ENCODE measurements around the gene RPS19BP1. TPM values are rescaled to one million over a fixed set of nuclear protein-coding genes. Genes with fewer than 3 reads are reported as not detected.

Gene RPS19BP1
- total and polyA plus RNA-seq, 2 of the 8 experiments (the other 6 are each of a cell fraction or from before 2014, with no cell fraction given): 77.9 to 97.9 TPM

- H3K27me3 ChIP-seq (replicated peaks in 1 of 4; ENCODE audit: control insufficient read depth in 3 of 4, extremely low read depth in 1 of 4, insufficient read depth in 3 of 4, low read length in 3 of 4): peaks cover 30 to 53% (median 48%) of the 10 kb centered on the region in 4 experiments
- TF ChIP-seq RNF2 (IDR thresholded peaks at IDR 0.05; ENCODE audit: borderline replicate concordance, low read depth, low read length, missing control alignments, poor library complexity, severe bottlenecking) (no peak), TAF7 (optimal IDR thresholded peaks at IDR 0.05; ENCODE audit: borderline replicate concordance, low read depth, low read length) (no peak), TBP (IDR thresholded peaks at IDR 0.05; ENCODE audit: low read depth, low read length) (no peak), NRF1 (IDR thresholded peaks at IDR 0.05; ENCODE audit: low read depth, low read length) (no peak), YY1 (IDR thresholded peaks at IDR 0.05; ENCODE audit: low read depth, low read length) (no peak), FOSL1 (IDR thresholded peaks at IDR 0.05; ENCODE audit: insufficient read depth, low read depth, low read length) (no peak), TCF12 (IDR thresholded peaks at IDR 0.05; ENCODE audit: low read depth, low read length) (no peak), KDM1A (IDR thresholded peaks at IDR 0.05; ENCODE audit: borderline replicate concordance, low read length) (no peak), RAD21 (IDR thresholded peaks at IDR 0.05 in 1 of 2, conservative IDR thresholded peaks at IDR 0.05 in 1 of 2; ENCODE audit: low read depth in 2 of 2, low read length in 2 of 2) (no peak), CHD1 (IDR thresholded peaks at IDR 0.05; ENCODE audit: low read depth, low read length) (no peak), CREB1 (IDR thresholded peaks at IDR 0.05) (no peak), SP1 (IDR thresholded peaks at IDR 0.05; ENCODE audit: low read depth, low read length) (no peak)
- TF ChIP-seq, protein P1, sequence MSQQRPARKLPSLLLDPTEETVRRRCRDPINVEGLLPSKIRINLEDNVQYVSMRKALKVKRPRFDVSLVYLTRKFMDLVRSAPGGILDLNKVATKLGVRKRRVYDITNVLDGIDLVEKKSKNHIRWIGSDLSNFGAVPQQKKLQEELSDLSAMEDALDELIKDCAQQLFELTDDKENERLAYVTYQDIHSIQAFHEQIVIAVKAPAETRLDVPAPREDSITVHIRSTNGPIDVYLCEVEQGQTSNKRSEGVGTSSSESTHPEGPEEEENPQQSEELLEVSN (IDR thresholded peaks at IDR 0.05): no peak
Measured at GRCh38 chr22:39560127-39560526, 27.6 kb upstream of the RPS19BP1 start.

More at GRCh38 chr22:39560127-39560526, 27.6 kb upstream of the RPS19BP1 start:
- Histone ChIP-seq H3K56ac (replicated peaks; ENCODE audit: insufficient read length, low read depth, low read length) (no peak overlapping the region), H3K79me2 (ENCODE audit: control insufficient read depth in 1 of 2, insufficient read depth in 2 of 2, low read length in 2 of 2) (peaks cover 0 to 4% of the 10 kb centered on the region in 2 experiments; a peak in 2 of 4 replicates), H4K91ac (replicated peaks; ENCODE audit: insufficient read length, low read length) (no peak overlapping the region), H2BK20ac (ENCODE audit: low read length) (no peak overlapping the region), H3K27ac (ENCODE audit: low read depth, low read length) (no peak overlapping the region), H2BK12ac (ENCODE audit: low read depth, low read length) (peak overlapping the region; percentile 75; the same call in 1 of the 2 replicates), H3K4me2 (ENCODE audit: insufficient read depth in 1 of 2, low read depth in 2 of 2, low read length in 2 of 2) (no peak overlapping the region), H3K79me1 (ENCODE audit: low read depth, low read length) (peaks cover 9% of the 10 kb centered on the region; the same call in 1 of the 2 replicates), H4K5ac (ENCODE audit: insufficient read length, low read depth, low read length) (no peak overlapping the region), H3K4me3 (ENCODE audit: extremely low read depth in 1 of 4, insufficient read depth in 2 of 4, low read depth in 3 of 4, low read length in 4 of 4) (no peak overlapping the region), H2AFZ (ENCODE audit: low read length) (no peak overlapping the region), H2AK5ac (ENCODE audit: low read depth, low read length) (no peak overlapping the region), H3K4me1 (replicated peaks in 1 of 4; ENCODE audit: control insufficient read depth in 3 of 4, insufficient read depth in 4 of 4, low read length in 3 of 4) (peaks cover 4 to 21% (median 6%) of the 10 kb centered on the region in 4 experiments; a peak in 6 of 7 replicates), H3K18ac (ENCODE audit: extremely low read depth, low read length) (no peak overlapping the region), H4K20me1 (replicated peaks in 1 of 2; ENCODE audit: control insufficient read depth in 1 of 2, insufficient read depth in 2 of 2, low read length in 2 of 2) (peaks cover 0 to 17% of the 10 kb centered on the region in 2 experiments), H2BK5ac (ENCODE audit: low read depth, low read length) (peak overlapping the region; percentile 6; the same call in 1 of the 2 replicates), H3K9ac (replicated peaks in 1 of 4; ENCODE audit: extremely low read depth in 1 of 4, low read depth in 3 of 4, low read length in 3 of 4) (no peak overlapping the region), H3K14ac (ENCODE audit: insufficient read length) (no peak overlapping the region), H3K36me3 (ENCODE audit: control insufficient read depth in 2 of 4, insufficient read depth in 4 of 4, low read length in 3 of 4) (peaks cover 0 to 3% (median 0%) of the 10 kb centered on the region in 4 experiments; a peak in 2 of 8 replicates), H2BK15ac (ENCODE audit: low read length) (no peak overlapping the region), H3K9me3 (ENCODE audit: insufficient read depth in 2 of 2, low read depth in 1 of 2, low read length in 1 of 2) (0 out of 4 replicates have a peak, but pooled peaks cover 0 to 5% of the 10 kb centered on the region in 2 experiments), H3K23ac (ENCODE audit: insufficient read length) (no peak overlapping the region), H2BK120ac (replicated peaks; ENCODE audit: low read depth, low read length) (no peak overlapping the region), H3K4ac (replicated peaks; ENCODE audit: insufficient read length, low read depth, low read length) (no peak overlapping the region), H4K8ac (ENCODE audit: extremely low read depth, insufficient read depth, low read length) (no peak overlapping the region), H3K23me2 (ENCODE audit: low read depth, low read length) (peaks cover 10% of the 10 kb centered on the region; the same call in 1 of the 2 replicates)
- DNase-seq (ENCODE audit: low read depth in 1 of 2, low spot score in 2 of 2) (no peak), FAIRE-seq (no peak)
- POLR2A ChIA-PET (ENCODE audit: partially characterized antibody): interaction anchor here (1.0 to 1.3 kb wide), 4 partner anchors 17 to 76 kb away, joined by 3 to 4 read pairs (median 4); no protein-coding TSS in a partner anchor
- 83% methylated on average over 5 of the region's 6 CpGs; no CpG with 5 or more reads in 1 of the 2 experiments for WGBS, 2 experiments (ENCODE audit: extremely low coverage in 1 of 2, insufficient coverage in 1 of 2, insufficient read length in 1 of 2, insufficient replicate concordance in 2 of 2, low coverage in 1 of 2, low lambda C conversion rate in 2 of 2, missing lambda C conversion rate in 1 of 2)
- CTCF ChIA-PET (ENCODE audit: partially characterized antibody): interaction anchor here (0.7 to 5.3 kb wide), 29 partner anchors 9 to 464 kb away, joined by 3 to 47 read pairs (median 4); partner anchors contain the start of gene CACNA1I
